ENCODE data around the gene MAPK1.

Gene MAPK1

GRCh38 chr22:21861851-21862250 is 5.6 kb downstream of the MAPK1 start:
- TF ChIP-seq CTCF (IDR thresholded peaks at IDR 0.05; ENCODE audit: low read depth, low read length) (no peak), EZH2phosphoT487 (IDR thresholded peaks at IDR 0.05; ENCODE audit: low read depth) (no peak)
- Histone ChIP-seq H3K9me3 (ENCODE audit: insufficient read depth, low read length) (no peaks in the 10 kb centered on the region), H3K27ac (ENCODE audit: low read length) (no peak overlapping the region), H2AFZ (ENCODE audit: low read depth, low read length) (no peak overlapping the region), H3K4me2 (ENCODE audit: low read length) (no peak overlapping the region), H3K27me3 (ENCODE audit: low read depth, low read length) (no peaks in the 10 kb centered on the region), H3K79me2 (ENCODE audit: low read length) (peaks cover 99% of the 10 kb centered on the region), H3K4me1 (ENCODE audit: low read length) (peaks cover 42% of the 10 kb centered on the region), H3K4me3 (ENCODE audit: low read length) (no peak overlapping the region), H3K9ac (ENCODE audit: low read length) (no peak overlapping the region), H4K20me1 (ENCODE audit: insufficient read depth, low read length) (peaks cover 96% of the 10 kb centered on the region), H3K36me3 (replicated peaks; ENCODE audit: low read depth, low read length) (peaks cover 32% of the 10 kb centered on the region)

- Histone ChIP-seq H3K36me3 (replicated peaks; ENCODE audit: low read depth, low read length) (peaks cover 34% of the 10 kb centered on the region), H3K9ac (ENCODE audit: low read length) (no peak overlapping the region), H3K4me2 (ENCODE audit: low read length) (no peak overlapping the region), H4K20me1 (ENCODE audit: insufficient read depth, low read length) (peaks cover 98% of the 10 kb centered on the region), H3K27me3 (ENCODE audit: low read depth, low read length) (no peaks in the 10 kb centered on the region), H3K4me3 (ENCODE audit: low read length) (no peak overlapping the region), H3K27ac (ENCODE audit: low read length) (no peak overlapping the region), H2AFZ (ENCODE audit: low read depth, low read length) (no peak overlapping the region), H3K4me1 (ENCODE audit: low read length) (peaks cover 43% of the 10 kb centered on the region), H3K9me3 (ENCODE audit: insufficient read depth, low read length) (no peaks in the 10 kb centered on the region), H3K79me2 (ENCODE audit: low read length) (peaks cover 99% of the 10 kb centered on the region)
- TF ChIP-seq CTCF (IDR thresholded peaks at IDR 0.05; ENCODE audit: low read depth, low read length) (no peak), EZH2phosphoT487 (IDR thresholded peaks at IDR 0.05; ENCODE audit: low read depth) (no peak)
Observed at GRCh38 chr22:21861264-21861848, 6.1 kb downstream of the MAPK1 start.

GRCh38 chr22:21860491-21861039 is 6.9 kb downstream of the MAPK1 start:
- Histone ChIP-seq H3K36me3 (replicated peaks; ENCODE audit: low read depth, low read length) (peaks cover 28% of the 10 kb centered on the region), H2AFZ (ENCODE audit: low read depth, low read length) (no peak overlapping the region), H3K79me2 (ENCODE audit: low read length) (peaks cover 99% of the 10 kb centered on the region), H3K9me3 (ENCODE audit: insufficient read depth, low read length) (no peaks in the 10 kb centered on the region), H3K27ac (ENCODE audit: low read length) (no peak overlapping the region), H4K20me1 (ENCODE audit: insufficient read depth, low read length) (peaks cover 98% of the 10 kb centered on the region), H3K9ac (ENCODE audit: low read length) (no peak overlapping the region), H3K4me3 (ENCODE audit: low read length) (no peak overlapping the region), H3K27me3 (ENCODE audit: low read depth, low read length) (no peaks in the 10 kb centered on the region), H3K4me2 (ENCODE audit: low read length) (no peak overlapping the region), H3K4me1 (ENCODE audit: low read length) (peaks cover 35% of the 10 kb centered on the region)
- TF ChIP-seq EZH2phosphoT487 (IDR thresholded peaks at IDR 0.05; ENCODE audit: low read depth): no peak
- TF ChIP-seq CTCF (IDR thresholded peaks at IDR 0.05; ENCODE audit: low read depth, low read length): no peak

GRCh38 chr22:21858025-21858764 is 9.2 kb downstream of the MAPK1 start:
- Histone ChIP-seq H3K27ac (ENCODE audit: low read length) (peak overlapping the region; percentile 4), H4K20me1 (ENCODE audit: insufficient read depth, low read length) (peaks cover 98% of the 10 kb centered on the region), H3K9ac (ENCODE audit: low read length) (no peak overlapping the region), H3K9me3 (ENCODE audit: insufficient read depth, low read length) (no peaks in the 10 kb centered on the region), H3K27me3 (ENCODE audit: low read depth, low read length) (no peaks in the 10 kb centered on the region), H3K4me2 (ENCODE audit: low read length) (peak overlapping the region; percentile 63), H3K4me3 (ENCODE audit: low read length) (peak overlapping the region; percentile 30), H3K79me2 (ENCODE audit: low read length) (peaks cover 99% of the 10 kb centered on the region), H2AFZ (ENCODE audit: low read depth, low read length) (no peak overlapping the region), H3K4me1 (ENCODE audit: low read length) (peaks cover 24% of the 10 kb centered on the region), H3K36me3 (replicated peaks; ENCODE audit: low read depth, low read length) (peaks cover 12% of the 10 kb centered on the region)
- TF ChIP-seq EZH2phosphoT487 (IDR thresholded peaks at IDR 0.05; ENCODE audit: low read depth) (no peak), CTCF (IDR thresholded peaks at IDR 0.05; ENCODE audit: low read depth, low read length) (no peak)
